Endothelial cell of umbilical vein (primary cell): ENCODE measurements around the gene NTMT1. TPM values are rescaled to one million over a fixed set of nuclear protein-coding genes. Genes with fewer than 3 reads are reported as not detected.

Experiments used
- BruUV-seq: library from RNA; stranded (reverse); fragments of 400-500 nt; replicated peaks from 2 replicates; lab custom pipeline; 2021; lab: Mats Ljungman, UMichigan
- CTCF ChIA-PET: fragments of 300-600, 350-600 bp; sonication (Branson Sonifier 250); formaldehyde crosslinking; loops from one replicate; lab custom pipeline; 2021; ENCODE audit warnings: antibody characterized with exemption, inconsistent platforms; lab: Charles Lee
- POLR2A ChIA-PET: fragments of 300-600, 350-600 bp; sonication (Branson Sonifier 250); formaldehyde crosslinking; loops from one replicate; lab custom pipeline; 2021; ENCODE audit warnings: antibody characterized with exemption, inconsistent platforms; lab: Charles Lee
- DNase-seq: peaks from one replicate; pipeline ENCODE4 v3.0.0-alpha.2; 2011; ENCODE audit warnings: low read depth, low spot score
- FAIRE-seq: peaks from 2 replicates; lab custom pipeline; 2011; peaks lifted over from hg19 to GRCh38; lab: Jason Lieb, UNC
- H2AFZ ChIP-seq: 2 replicates; pipeline ENCODE4 v1.6.0; 2012; ENCODE audit warnings: low read depth, low read length, control low read depth, inconsistent platforms
- H3K27ac ChIP-seq: 2 replicates; pipeline ENCODE4 v1.5.1; 2011; ENCODE audit warnings: low read depth, mild to moderate bottlenecking, control low read depth, low read length, moderate library complexity; ENCODE audit not compliant: insufficient read depth
- H3K27me3 ChIP-seq, 2 experiments: 2 replicates each; pipeline versions ENCODE4 v1.6.0 to v1.6.1; 2011; ENCODE audit warnings: low read length in 2 of 2, mixed read lengths in 1 of 2; ENCODE audit not compliant: control insufficient read depth in 2 of 2, insufficient read depth in 2 of 2
- H3K36me3 ChIP-seq, 2 experiments: 2 replicates in 1 of 2; 3 replicates in 1 of 2; pipeline ENCODE4 v1.5.1; 2011; ENCODE audit warnings: low read length in 2 of 2, mild to moderate bottlenecking in 1 of 2, moderate library complexity in 1 of 2; ENCODE audit not compliant: control insufficient read depth in 2 of 2, insufficient read depth in 2 of 2; ENCODE audit errors: extremely low read depth in 1 of 2
- H3K4me1 ChIP-seq: 3 replicates; pipeline ENCODE4 v1.5.1; 2011; ENCODE audit warnings: mild to moderate bottlenecking, low read length; ENCODE audit not compliant: control insufficient read depth, insufficient read depth; ENCODE audit errors: extremely low read depth
- H3K4me2 ChIP-seq: 2 replicates; pipeline ENCODE4 v1.6.1; 2011; ENCODE audit warnings: low read length, control low read depth, mixed read lengths; ENCODE audit not compliant: insufficient read depth
- H3K4me3 ChIP-seq, 3 experiments: fragments of 200-600 bp in 1 of 3; sonication (generic), shearing (Covaris generic) in 1 of 3; replicated peaks in 1 of 3; 2 replicates each; pipeline ENCODE4 v1.5.1; 2011 to 2016; ENCODE audit warnings: control low read depth in 3 of 3, low read length in 3 of 3, mild to moderate bottlenecking in 2 of 3, inconsistent platforms in 1 of 3, low read depth in 1 of 3, moderate library complexity in 1 of 3; ENCODE audit not compliant: insufficient read depth in 1 of 3
- H3K79me2 ChIP-seq: 2 replicates; pipeline ENCODE4 v1.6.0; 2012; ENCODE audit warnings: low read length, inconsistent platforms; ENCODE audit not compliant: control insufficient read depth, insufficient read depth
- H3K9ac ChIP-seq: replicated peaks from 2 replicates; pipeline ENCODE3; 2011; ENCODE audit warnings: low read length, control low read depth; ENCODE audit not compliant: insufficient read depth; ENCODE audit errors: extremely low read depth
- H3K9me1 ChIP-seq: replicated peaks from 3 replicates; pipeline ENCODE4 v1.6.0; 2011; ENCODE audit warnings: mild to moderate bottlenecking, low read length; ENCODE audit not compliant: control insufficient read depth, insufficient read depth; ENCODE audit errors: extremely low read depth
- H3K9me3 ChIP-seq: replicated peaks from 2 replicates; pipeline ENCODE4 v1.5.1; 2012; ENCODE audit warnings: low read length, inconsistent platforms; ENCODE audit not compliant: control insufficient read depth, insufficient read depth
- H4K20me1 ChIP-seq: replicated peaks from 2 replicates; pipeline ENCODE3; 2011; ENCODE audit warnings: mild to moderate bottlenecking, low read length; ENCODE audit not compliant: control insufficient read depth, insufficient read depth; ENCODE audit errors: extremely low read depth
- CTCF ChIP-seq, 2 donors: IDR thresholded peaks; 1 replicate in 1 of 2; 2 replicates in 1 of 2; pipeline ENCODE4 v1.5.1; 2011; ENCODE audit warnings: low read length in 2 of 2, mild to moderate bottlenecking in 2 of 2, moderate library complexity in 2 of 2, control low read depth in 1 of 2, inconsistent platforms in 1 of 2, low read depth in 1 of 2; ENCODE audit not compliant: insufficient read depth in 1 of 2; ENCODE audit errors: extremely low read depth in 1 of 2
- EZH2 ChIP-seq: IDR thresholded peaks from 2 replicates; pipeline ENCODE4 v1.6.1; 2012; ENCODE audit warnings: borderline replicate concordance, low read depth, mild to moderate bottlenecking, moderate library complexity, low read length, inconsistent platforms; ENCODE audit not compliant: severe bottlenecking
- FOS ChIP-seq: IDR thresholded peaks from 2 replicates; pipeline ENCODE4 v1.6.1; 2011; ENCODE audit warnings: mild to moderate bottlenecking, low read length, moderate library complexity, borderline replicate concordance; ENCODE audit not compliant: insufficient read depth
- GATA2 ChIP-seq: IDR thresholded peaks from 2 replicates; pipeline ENCODE4 v1.7.0; 2011; ENCODE audit warnings: low read depth, mild to moderate bottlenecking, moderate library complexity, mixed read lengths, low read length; ENCODE audit not compliant: insufficient read length, insufficient read depth
- JUN ChIP-seq: IDR thresholded peaks from 2 replicates; pipeline ENCODE4 v1.6.1; 2011; ENCODE audit warnings: borderline replicate concordance, low read depth; ENCODE audit not compliant: insufficient read length, insufficient read depth
- MAX ChIP-seq: IDR thresholded peaks from 2 replicates; pipeline ENCODE4 v1.6.1; 2011; ENCODE audit not compliant: insufficient read depth, insufficient read length
- MYC ChIP-seq: IDR thresholded peaks from one replicate; pipeline ENCODE4 v1.6.1; 2011; ENCODE audit warnings: mild to moderate bottlenecking, low read depth, low read length
- POLR2A ChIP-seq: IDR thresholded peaks from 2 replicates; pipeline ENCODE4 v1.6.1; 2012; ENCODE audit warnings: low read depth, mild to moderate bottlenecking, control low read depth, low read length
- POLR2AphosphoS5 ChIP-seq: IDR thresholded peaks from 2 replicates; pipeline ENCODE4 v1.6.1; 2012; ENCODE audit warnings: low read depth, mild to moderate bottlenecking, control low read depth, low read length, moderate library complexity; ENCODE audit not compliant: insufficient read depth
- dilution Hi-C: fragments of 300-500 bp; cut with MboI; formaldehyde crosslinking; loops from one replicate; pipeline ENCODE4 v1.15.0; 2019; ENCODE audit warnings: low sequenced_read_pairs; ENCODE audit not compliant: extremely low pct_ligation_motif_present
- intact Hi-C: fragments of 100-400 bp; cut with micrococcal nuclease; formaldehyde crosslinking; loops from one replicate; pipeline ENCODE4 v1.10.0; 2022
- polyA plus RNA-seq, 4 experiments: library from polyadenylated mRNA; depleted of rRNA in 3 of 4; stranded (reverse) in 3 of 4; unstranded in 1 of 4; fragments of >200 nt; gene quantifications; 2 replicates each; pipeline versions ENCODE4 v1.2.1 to v1.2.3, GENCODE V29; 2011 to 2012; ENCODE audit warnings: missing spikeins in 1 of 4
- total RNA-seq: library from RNA; stranded (reverse); gene quantifications from 2 replicates; pipeline ENCODE4 v1.2.3, GENCODE V29; 2021

Gene NTMT1
- total and polyA plus RNA-seq, 2 donors (not counting 3 experiments of a cell fraction or from before 2014, with no cell fraction given) = 47.6 to 58.3 TPM

GRCh38 chr9:129671065-129671464, 45.1 kb downstream of the NTMT1 start:
- Histone ChIP-seq H3K27me3 (peaks cover 0 to 7% of the 10 kb centered on the region in 2 experiments), H3K9ac (no peak overlapping the region), H3K4me1 (no peaks in the 10 kb centered on the region), H3K36me3 (no peaks in the 10 kb centered on the region), H3K4me3 (no peak overlapping the region), H3K27ac (no peak overlapping the region), H4K20me1 (no peaks in the 10 kb centered on the region), H3K4me2 (no peak overlapping the region), H3K9me3 (no peaks in the 10 kb centered on the region), H3K79me2 (no peaks in the 10 kb centered on the region), H2AFZ (no peak overlapping the region), H3K9me1 (no peaks in the 10 kb centered on the region)
- FAIRE-seq = no peak
- BruUV-seq = no TSS peak
- ChIA-PET POLR2A (no interaction called here), CTCF (interaction anchor here (0.6 kb wide), 1 partner anchor 55 kb away, joined by 3 read pairs; no protein-coding TSS in a partner anchor)
- intact Hi-C loops = no loop called here
- dilution Hi-C loops = no loop called here
- DNase-seq = no peak
- TF ChIP-seq MYC (no peak), POLR2A (no peak), FOS (no peak), POLR2AphosphoS5 (no peak), MAX (no peak), EZH2 (no peak), GATA2 (no peak), CTCF (IDR thresholded peaks at IDR 0.05; ENCODE audit: extremely low read depth in 1 of 2, insufficient read depth in 1 of 2, low read depth in 1 of 2, low read length in 2 of 2) (no peak), JUN (no peak)
